Urinary bladder (tissue), 4 donors: Measurements from ENCODE around the gene MAMSTR. TPM values are rescaled to one million over a fixed set of nuclear protein-coding genes. Genes with fewer than 3 reads are reported as not detected.

Experiments used
- DNase-seq: peaks from one replicate; pipeline ENCODE4 v3.0.0-alpha.2; 2015; ENCODE audit errors: extremely low spot score
- H3K27ac ChIP-seq: one replicate; pipeline ENCODE4 v1.5.1; 2013; ENCODE audit warnings: low read depth, mild to moderate bottlenecking, moderate library complexity
- H3K36me3 ChIP-seq: one replicate; pipeline ENCODE4 v1.6.1; 2013; ENCODE audit warnings: mild to moderate bottlenecking, moderate library complexity; ENCODE audit not compliant: insufficient read depth
- H3K4me1 ChIP-seq: one replicate; pipeline ENCODE4 v1.6.1; 2013; ENCODE audit warnings: mild to moderate bottlenecking, moderate library complexity; ENCODE audit not compliant: insufficient read depth
- H3K4me3 ChIP-seq: one replicate; pipeline ENCODE4 v1.5.1; 2013; ENCODE audit warnings: low read depth, low read length
- WGBS: extraction: QIAGEN DNeasy Blood & Tissue Kit; methylation state at CpG from one replicate; pipeline ENCODE4 v1.1.7; 2013; 5-methylcytosine and 5-hydroxymethylcytosine counted together
- polyA plus RNA-seq: library from polyadenylated mRNA; stranded (reverse); fragments of 200-250 nt; gene quantifications from one replicate; pipeline ENCODE4 v1.2.3, GENCODE V29; 2013
- total RNA-seq: library from RNA; depleted of rRNA; stranded (reverse); fragments of >200 nt; gene quantifications from one replicate; pipeline ENCODE4 v1.2.3, GENCODE V29; 2014
- donor health status: healthy with polysubstance abuse.
- donor health status: healthy.

MAMSTR gene
- total and polyA plus RNA-seq, 2 donors: 2.5 to 3.0 TPM

DNA sequence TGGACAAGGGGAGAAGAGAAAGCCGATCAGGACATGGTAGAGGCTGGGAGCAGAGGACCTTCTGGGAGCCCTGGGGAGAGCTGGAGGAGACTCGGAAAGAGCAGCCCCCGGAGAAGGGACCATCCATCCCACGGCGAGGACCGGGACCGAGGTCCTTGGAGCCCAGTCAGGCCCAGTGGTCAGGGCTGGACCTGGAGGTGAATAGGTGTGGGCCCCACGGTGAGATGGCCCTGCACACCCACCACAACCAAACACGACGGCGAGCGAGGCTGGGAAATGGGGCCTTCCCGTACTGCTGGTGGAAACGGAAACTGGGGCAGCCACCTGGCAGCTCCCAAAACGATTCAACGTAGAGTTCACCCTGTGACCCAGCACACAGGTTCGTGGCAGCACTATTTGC lies 43.0 kb downstream of the MAMSTR start:
- 93% methylated on average over 17 of the region's 17 CpGs for WGBS
- DNase-seq: no peak
- no peak overlapping the region for H3K27ac ChIP-seq
- H3K36me3 ChIP-seq: no peaks in the 10 kb centered on the region
- no peaks in the 10 kb centered on the region for H3K4me1 ChIP-seq
- no peak overlapping the region for H3K4me3 ChIP-seq

DNA sequence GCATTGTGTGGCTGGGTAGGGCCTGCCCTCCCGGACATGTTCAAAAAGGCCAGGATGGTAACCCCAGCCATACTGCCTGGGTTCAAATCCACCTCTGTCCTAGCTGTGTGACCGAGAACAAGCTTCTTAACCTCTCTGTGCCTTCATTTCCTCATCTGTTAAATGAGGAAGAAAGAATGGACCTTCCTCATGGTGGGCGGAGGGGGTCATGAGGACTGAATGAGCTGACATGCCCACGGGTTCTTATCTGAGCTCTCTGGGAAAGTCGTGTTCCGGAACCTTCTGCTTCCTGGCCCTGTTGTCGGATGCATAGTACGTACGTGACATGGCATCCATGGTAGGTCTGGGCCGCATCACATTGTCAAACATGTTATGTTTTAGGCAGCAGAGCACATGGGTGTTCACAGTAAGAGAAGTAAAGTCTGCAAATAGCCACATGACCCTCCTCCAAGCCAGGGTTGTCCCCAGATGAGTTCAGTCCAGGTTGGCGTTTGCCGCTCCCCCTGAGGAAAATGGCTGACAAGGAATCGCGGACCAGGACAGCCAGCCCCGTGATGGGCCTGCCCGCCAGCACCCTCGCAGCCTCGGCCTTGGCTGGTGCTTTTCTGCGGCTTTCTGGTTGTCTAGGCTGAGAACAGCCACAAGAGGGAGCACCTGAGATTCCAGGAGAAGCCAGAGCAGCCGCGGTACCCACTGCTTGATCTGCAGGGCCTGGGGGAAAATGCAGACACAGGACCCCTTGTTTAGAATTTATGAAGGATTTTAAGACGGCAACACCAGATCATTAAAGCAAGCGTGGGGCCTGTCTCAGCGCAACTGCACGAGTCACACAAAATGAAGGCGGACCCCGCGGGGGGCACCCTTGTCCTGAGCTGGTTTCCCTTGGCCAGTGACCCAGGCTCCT lies 44.4 kb downstream of the MAMSTR start:
- no peaks in the 10 kb centered on the region for H3K4me1 ChIP-seq
- no peaks in the 10 kb centered on the region for H3K36me3 ChIP-seq
- no peak overlapping the region for H3K4me3 ChIP-seq
- no peak overlapping the region for H3K27ac ChIP-seq
- peak; percentile 59 for DNase-seq
- 38% methylated on average over 28 of the region's 28 CpGs for WGBS

DNA sequence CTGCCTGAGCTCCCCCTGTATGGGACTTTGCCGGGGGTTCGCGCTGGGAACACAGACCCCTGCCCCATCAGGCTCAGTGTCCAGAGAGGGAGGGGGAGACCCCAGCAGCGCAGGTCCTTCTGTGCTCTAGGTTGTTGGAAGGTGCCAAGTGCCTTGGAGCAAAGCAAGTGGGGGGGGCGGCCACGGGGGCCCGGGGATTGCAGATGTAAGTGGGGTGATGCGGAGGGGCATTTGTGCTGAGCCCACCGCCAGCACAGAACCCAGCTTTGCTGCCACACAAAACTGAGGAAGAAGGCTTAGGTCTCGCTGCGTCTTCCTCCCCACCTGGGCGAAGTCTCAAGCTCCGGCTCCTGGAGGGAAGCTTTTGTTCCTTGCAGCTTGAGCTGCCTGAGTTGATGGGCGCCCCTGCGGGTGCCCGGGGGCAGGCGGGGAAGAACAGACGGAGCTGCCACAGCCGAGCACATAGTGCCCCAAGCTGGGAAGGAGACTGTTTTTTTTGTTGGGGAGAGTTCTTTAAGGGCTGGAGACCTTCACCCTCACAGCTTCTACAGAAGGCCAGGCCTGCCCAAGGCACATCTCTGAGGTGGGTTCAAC lies 45.2 kb downstream of the MAMSTR start:
- Histone ChIP-seq H3K4me3 (no peak overlapping the region), H3K36me3 (no peaks in the 10 kb centered on the region), H3K27ac (no peak overlapping the region), H3K4me1 (no peaks in the 10 kb centered on the region)
- no peak for DNase-seq
- WGBS: 83% methylated on average over 19 of the region's 19 CpGs

DNA sequence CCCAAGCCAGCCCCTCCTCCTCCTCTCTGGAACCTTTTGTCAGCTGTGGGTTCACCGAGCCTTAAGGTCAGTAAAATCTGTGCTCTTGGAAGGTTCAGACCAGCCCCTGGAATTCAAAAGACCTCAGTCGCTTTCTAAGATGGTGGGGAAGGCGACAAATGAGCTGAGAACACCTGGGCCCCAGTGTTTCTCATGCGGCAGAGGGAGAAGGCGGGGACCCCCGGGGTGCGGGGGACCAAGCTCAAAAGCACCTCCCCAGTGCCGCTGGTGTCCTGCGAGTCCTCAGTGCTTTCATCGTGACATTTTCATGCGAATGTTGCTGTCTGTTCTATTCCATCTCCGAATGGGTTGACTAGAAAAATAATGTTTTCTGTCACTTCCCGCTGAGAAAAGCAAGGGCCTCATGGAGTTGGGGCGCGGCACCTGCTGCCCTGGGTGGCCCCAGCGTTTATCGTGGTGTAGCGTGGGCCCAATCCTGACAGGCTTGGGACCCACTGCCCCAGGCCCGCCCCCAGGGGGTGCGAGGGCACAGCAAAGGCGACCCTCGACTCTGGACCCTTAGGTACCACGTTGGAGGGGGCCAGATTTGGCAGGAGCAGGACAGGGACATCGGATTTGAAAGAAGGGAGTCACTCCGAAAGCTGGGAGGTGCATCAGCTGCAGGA lies 46.0 kb downstream of the MAMSTR start:
- H3K27ac ChIP-seq: no peak overlapping the region
- H3K4me1 ChIP-seq: no peaks in the 10 kb centered on the region
- H3K4me3 ChIP-seq: no peak overlapping the region
- no peaks in the 10 kb centered on the region for H3K36me3 ChIP-seq
- DNase-seq: no peak
- WGBS: 71% methylated on average over 25 of the region's 25 CpGs

DNA sequence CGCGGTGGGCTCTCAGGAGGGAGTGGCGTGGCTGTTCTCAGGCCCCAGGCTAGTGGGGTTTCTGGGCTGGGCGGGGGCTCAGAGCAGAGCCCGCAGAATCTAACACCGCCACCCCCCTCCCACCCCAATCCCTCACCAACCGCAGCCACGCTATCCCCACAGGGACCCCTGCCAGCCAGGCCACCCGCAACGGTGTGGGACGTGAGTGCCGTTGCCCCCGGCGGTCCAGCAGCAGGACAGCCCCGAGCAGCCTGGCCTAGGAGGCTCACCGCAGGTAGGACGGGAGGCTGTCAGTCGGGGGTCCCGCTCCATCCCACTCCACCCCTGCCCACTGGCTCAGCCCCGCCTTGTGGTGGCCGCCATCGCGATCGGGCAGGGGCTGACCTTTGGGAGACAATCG lies 46.5 kb downstream of the MAMSTR start, which contains the start of gene NTN5:
TSS of gene NTN5 (minus strand) at position 24 of the 400 bp plus-strand sequence. CDS start 2,031 bp downstream, outside the sequence.
- DNase-seq: no peak
- Histone ChIP-seq H3K4me1 (no peaks in the 10 kb centered on the region), H3K27ac (no peak within 1 kb of the TSS), H3K36me3 (no peaks in the 10 kb centered on the region), H3K4me3 (no peak within 1 kb of the TSS)
- 68% methylated on average over 25 of the region's 25 CpGs for WGBS

DNA sequence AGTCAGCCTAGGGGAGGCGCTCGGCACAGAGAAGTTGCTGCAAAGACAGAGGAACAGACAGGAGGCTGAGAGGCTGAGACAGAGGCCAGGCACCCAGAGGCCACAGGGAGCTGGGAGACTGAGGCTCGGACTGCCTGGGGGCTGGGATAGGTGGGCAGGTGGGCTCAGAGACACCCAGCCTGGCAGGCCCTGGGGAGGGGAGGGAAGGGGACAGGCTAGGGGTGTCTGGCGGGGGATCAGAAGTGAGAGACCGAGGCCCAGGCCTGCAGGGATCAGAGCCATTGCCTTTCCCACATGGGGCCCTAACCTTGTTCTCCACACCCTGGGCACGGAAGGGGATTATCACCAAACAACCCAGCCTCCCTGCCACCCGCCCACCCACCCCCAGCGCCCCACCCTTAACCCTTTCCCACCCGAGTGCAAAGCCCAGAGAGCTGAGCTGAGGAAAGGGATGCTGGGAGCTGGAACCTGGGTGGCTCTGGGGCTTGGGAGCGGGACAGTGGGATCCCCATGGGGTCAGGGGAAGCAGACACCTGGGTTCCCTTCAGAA lies 48.0 kb downstream of the MAMSTR start:
- Histone ChIP-seq H3K4me3 (no peak overlapping the region), H3K27ac (no peak overlapping the region), H3K36me3 (no peaks in the 10 kb centered on the region), H3K4me1 (no peaks in the 10 kb centered on the region)
- no peak for DNase-seq
- 78% methylated on average over 10 of the region's 10 CpGs for WGBS

DNA sequence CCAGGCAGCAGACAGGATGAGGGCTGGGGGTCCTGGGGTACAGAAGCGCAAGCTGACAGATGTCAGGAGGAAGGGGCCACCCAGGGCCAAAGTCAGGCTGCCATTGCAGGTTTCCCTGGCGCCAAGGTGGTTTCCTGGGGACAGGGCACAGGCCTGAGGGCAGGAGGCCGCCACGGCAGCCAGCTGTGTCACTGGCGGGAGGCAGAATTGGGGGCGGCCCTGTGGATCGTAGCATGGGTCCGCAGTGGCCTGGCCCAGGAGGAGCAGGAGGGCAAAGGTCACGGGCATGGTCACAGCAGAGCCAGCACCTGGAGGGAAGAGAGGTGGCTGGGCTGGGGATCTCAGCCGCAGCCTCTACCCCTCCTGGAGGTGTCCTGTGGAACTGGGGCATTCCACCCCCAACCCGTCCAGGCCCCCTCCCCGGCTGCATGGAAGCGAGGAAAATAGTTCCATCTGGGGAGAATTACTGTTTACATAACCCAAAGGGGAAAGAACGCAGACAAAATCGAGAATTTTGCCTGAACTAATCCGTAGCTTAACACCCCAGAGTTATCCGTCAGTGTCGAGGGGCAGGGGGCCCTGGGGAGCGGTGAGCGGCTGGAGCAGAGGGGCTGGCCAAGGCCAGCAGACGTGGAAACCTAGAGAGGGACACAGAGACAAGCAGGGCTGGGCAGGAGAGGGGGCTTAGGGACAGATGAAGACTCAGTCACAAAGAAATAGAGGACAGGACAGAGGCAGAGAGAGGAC lies 48.7 kb downstream of the MAMSTR start:
- H3K36me3 ChIP-seq: no peaks in the 10 kb centered on the region
- no peak overlapping the region for H3K27ac ChIP-seq
- H3K4me1 ChIP-seq: no peaks in the 10 kb centered on the region
- H3K4me3 ChIP-seq: no peak overlapping the region
- no peak for DNase-seq
- 77% methylated on average over 21 of the region's 21 CpGs for WGBS

DNA sequence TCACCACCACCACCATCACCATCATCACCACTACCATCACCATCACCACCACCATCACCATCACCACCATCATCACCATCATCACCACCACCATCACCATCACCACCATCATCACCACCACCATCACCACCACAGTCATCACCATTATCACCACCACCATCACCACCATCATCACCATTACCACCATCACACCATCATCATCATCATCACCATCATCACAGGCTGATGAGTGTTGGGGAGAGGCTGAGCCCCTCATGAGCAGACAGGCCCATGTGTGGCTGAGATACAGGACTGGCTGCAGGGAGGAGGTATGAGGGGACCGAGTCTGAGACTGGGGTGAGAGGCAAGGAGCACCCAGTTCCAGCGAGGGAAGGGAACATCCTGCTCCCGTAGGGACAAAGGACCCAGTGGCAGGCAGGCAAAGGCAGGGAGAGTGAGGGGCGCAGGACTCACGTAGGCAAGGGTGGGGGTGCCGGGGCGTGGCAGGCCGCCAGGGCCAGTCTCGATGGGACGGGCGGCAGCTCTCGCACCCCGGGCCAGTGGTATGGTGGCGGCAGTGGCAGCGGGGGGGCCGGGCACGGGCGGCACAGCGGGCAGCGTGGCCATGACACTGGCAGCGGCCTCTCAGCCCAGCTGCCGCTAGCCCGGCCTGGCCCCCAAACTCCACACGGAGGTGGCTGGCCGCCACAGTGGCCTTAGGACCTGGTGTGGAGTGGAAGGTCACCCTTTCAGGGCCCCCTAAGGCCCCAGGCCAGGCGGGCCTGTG lies 49.4 kb downstream of the MAMSTR start:
- DNase-seq: no peak
- Histone ChIP-seq H3K36me3 (no peaks in the 10 kb centered on the region), H3K27ac (no peak overlapping the region), H3K4me1 (no peaks in the 10 kb centered on the region), H3K4me3 (no peak overlapping the region)
- 96% methylated on average over 26 of the region's 26 CpGs for WGBS

DNA sequence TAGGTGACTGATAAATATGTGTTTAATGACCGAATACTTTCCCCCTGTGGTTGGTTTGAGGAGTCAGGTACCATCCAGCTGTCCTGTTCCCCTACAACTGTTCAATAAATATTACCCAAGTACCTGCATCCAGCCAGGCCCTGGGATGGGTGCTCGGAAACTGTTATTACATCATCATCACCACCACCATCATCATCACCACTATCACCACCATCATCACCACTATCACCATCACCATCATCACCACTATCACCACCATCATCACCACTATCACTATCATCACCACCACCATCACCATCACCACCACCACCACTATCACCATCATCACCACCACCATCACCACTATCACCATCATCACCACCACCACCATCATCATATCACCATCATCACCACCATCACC lies 50.8 kb downstream of the MAMSTR start:
- no peaks in the 10 kb centered on the region for H3K36me3 ChIP-seq
- H3K4me1 ChIP-seq: no peaks in the 10 kb centered on the region
- 99% methylated on average over 2 of the region's 2 CpGs for WGBS
- no peak overlapping the region for H3K4me3 ChIP-seq
- H3K27ac ChIP-seq: no peak overlapping the region
- no peak for DNase-seq

DNA sequence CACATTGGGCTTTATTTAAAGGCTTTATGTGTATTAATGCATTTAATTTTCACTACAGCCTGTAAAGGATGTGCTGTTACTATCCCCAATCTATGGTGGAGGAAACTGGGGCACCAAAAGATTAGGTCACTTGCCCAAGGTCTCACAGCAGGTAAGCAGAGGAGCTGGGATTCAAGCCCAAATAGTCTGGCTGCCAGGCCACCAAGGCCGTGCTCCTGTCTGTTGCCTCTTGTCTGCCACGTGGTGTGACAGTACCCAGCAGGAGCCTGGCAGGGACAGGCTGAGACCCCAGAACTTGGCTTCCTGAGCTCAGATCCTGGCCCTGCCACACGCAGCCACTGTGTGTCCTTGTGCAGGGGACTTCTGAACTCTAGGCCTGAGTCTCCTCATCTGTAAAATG lies 51.2 kb downstream of the MAMSTR start:
- WGBS: 84% methylated on average over 3 of the region's 3 CpGs
- H3K36me3 ChIP-seq: no peaks in the 10 kb centered on the region
- no peak for DNase-seq
- no peak overlapping the region for H3K4me3 ChIP-seq
- no peak overlapping the region for H3K27ac ChIP-seq
- H3K4me1 ChIP-seq: no peaks in the 10 kb centered on the region

DNA sequence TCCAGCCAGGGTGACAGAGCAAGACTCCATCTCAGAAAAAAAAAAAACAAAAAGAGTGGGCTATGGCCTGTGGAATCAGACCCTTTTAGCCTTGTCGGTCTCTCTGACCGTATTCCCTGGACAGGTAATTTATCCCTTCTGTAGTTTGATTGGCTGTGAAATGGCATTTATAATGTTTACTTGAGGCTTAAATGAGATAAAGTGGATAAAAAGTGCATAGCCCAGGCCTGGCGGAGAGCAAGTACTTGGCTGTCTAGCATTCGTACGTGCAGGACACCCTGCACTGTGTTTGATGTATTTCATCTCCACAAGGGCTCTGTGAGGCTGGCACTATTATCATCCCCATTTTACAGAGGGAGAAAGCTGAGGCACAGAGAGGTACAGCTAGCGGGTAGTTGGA lies 53.7 kb downstream of the MAMSTR start:
- Histone ChIP-seq H3K36me3 (no peaks in the 10 kb centered on the region), H3K27ac (no peak overlapping the region), H3K4me3 (no peak overlapping the region), H3K4me1 (no peaks in the 10 kb centered on the region)
- 73% methylated on average over 6 of the region's 6 CpGs for WGBS
- no peak for DNase-seq

DNA sequence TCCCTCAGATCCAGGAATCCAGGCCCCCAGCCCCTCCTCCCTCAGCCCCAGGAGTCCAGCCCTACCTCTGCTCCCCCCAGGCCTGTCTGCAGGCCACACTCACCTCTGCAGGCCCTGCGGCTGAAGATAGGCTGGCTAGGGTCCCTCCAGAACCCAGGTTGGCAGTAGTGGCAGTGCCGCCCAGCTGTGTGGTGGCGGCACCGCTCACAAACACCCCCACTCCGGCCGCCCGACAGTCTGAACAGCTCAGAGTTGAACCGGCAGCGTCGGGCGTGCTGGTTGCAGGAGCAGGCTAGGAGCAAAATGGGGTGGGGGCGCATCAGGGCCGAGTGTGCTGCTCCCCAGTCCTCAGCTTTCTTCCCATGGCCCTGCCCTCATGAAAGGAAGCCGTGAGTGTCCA lies 55.0 kb downstream of the MAMSTR start:
- WGBS: 77% methylated on average over 14 of the region's 14 CpGs

More for the DNA sequence above, 55.0 kb downstream of the MAMSTR start:
- no peak for DNase-seq
- Histone ChIP-seq H3K4me3 (no peak overlapping the region), H3K36me3 (no peaks in the 10 kb centered on the region), H3K27ac (no peak overlapping the region), H3K4me1 (no peaks in the 10 kb centered on the region)
